HepG2 (cell line): ENCODE data around the gene CDK14. TPM values are rescaled to one million over a fixed set of nuclear protein-coding genes. Genes with fewer than 3 reads are reported as not detected.

Source experiments
- ATAC-seq: fragments of 200-7000 bp; cut with Tn5 transposase; 3 replicates; pipeline ENCODE4 v1.9.1; 2020; ENCODE audit warnings: mild to moderate bottlenecking, moderate library complexity
- BruUV-seq: library from RNA; stranded (reverse); fragments of 400-500 nt; replicated peaks from 2 replicates; lab custom pipeline; 2021; lab: Mats Ljungman, UMichigan
- CTCF ChIA-PET: fragments of 300-600 bp; formaldehyde crosslinking; extraction: SDS; loops from one replicate; lab custom pipeline; 2021; ENCODE audit warnings: low total read pairs, inconsistent platforms, low intra/inter-chr PET ratio; lab: Yijun Ruan, JAX
- POLR2A ChIA-PET: fragments of 350-600 bp; sonication (Branson Sonifier 250); formaldehyde crosslinking; loops from one replicate; lab custom pipeline; 2020; ENCODE audit warnings: antibody characterized with exemption, inconsistent platforms; lab: Yijun Ruan, JAX
- DNase-seq: peaks from one replicate; pipeline ENCODE4 v3.0.0-alpha.2; 2015; ENCODE audit warnings: low spot score
- FAIRE-seq: peaks from 3 replicates; lab custom pipeline; 2011; peaks lifted over from hg19 to GRCh38; lab: Jason Lieb, UNC
- H2AFZ ChIP-seq: one replicate; pipeline ENCODE4 v1.6.1; 2011; ENCODE audit warnings: low read length, inconsistent platforms
- H3K27ac ChIP-seq: fragments of 300-600 bp; 3 replicates; pipeline ENCODE4 v1.8.0; 2011; ENCODE audit warnings: mixed run types, mild to moderate bottlenecking, mixed read lengths, low read length, inconsistent platforms; ENCODE audit not compliant: insufficient read depth; ENCODE audit errors: extremely low read length
- H3K27me3 ChIP-seq, 2 experiments: fragments of 200-600 bp in 1 of 2; 2 replicates in 1 of 2; 3 replicates in 1 of 2; pipeline versions ENCODE4 v1.6.0 to v1.8.0; 2011; ENCODE audit warnings: low read length in 2 of 2, mild to moderate bottlenecking in 2 of 2, moderate library complexity in 2 of 2, inconsistent platforms in 1 of 2; ENCODE audit not compliant: insufficient read depth in 2 of 2, control insufficient read depth in 1 of 2
- H3K36me3 ChIP-seq, 2 experiments: fragments of 200-600 bp in 1 of 2; replicated peaks in 1 of 2; 2 replicates in 1 of 2; 3 replicates in 1 of 2; pipeline versions ENCODE4 v1.5.1 to v1.8.0; 2011; ENCODE audit warnings: low read length in 2 of 2, inconsistent platforms in 1 of 2; ENCODE audit not compliant: insufficient read depth in 2 of 2, control insufficient read depth in 1 of 2
- H3K4me1 ChIP-seq: 2 replicates; pipeline ENCODE4 v1.5.1; 2012; ENCODE audit warnings: low read length, inconsistent platforms; ENCODE audit not compliant: insufficient read depth
- H3K4me2 ChIP-seq: 2 replicates; pipeline ENCODE4 v1.6.0; 2011; ENCODE audit warnings: low read depth, low read length, inconsistent platforms
- H3K4me3 ChIP-seq, 3 experiments: fragments of 200-600 bp in 1 of 3; sonication (generic), shearing (Covaris generic) in 1 of 3; replicated peaks in 1 of 3; 2 replicates each; pipeline ENCODE4 v1.5.1; 2011 to 2016; ENCODE audit warnings: low read length in 3 of 3, inconsistent platforms in 2 of 3, low read depth in 2 of 3, mild to moderate bottlenecking in 2 of 3, control low read depth in 1 of 3, mixed read lengths in 1 of 3; ENCODE audit not compliant: insufficient read depth in 1 of 3
- H3K79me2 ChIP-seq: one replicate; pipeline ENCODE4 v1.6.1; 2011; ENCODE audit warnings: low read length, inconsistent platforms; ENCODE audit not compliant: insufficient read depth
- H3K9ac ChIP-seq: 2 replicates; pipeline ENCODE4 v1.6.0; 2011; ENCODE audit warnings: mild to moderate bottlenecking, low read depth, low read length, inconsistent platforms; ENCODE audit not compliant: insufficient read depth
- H3K9me3 ChIP-seq: 2 replicates; pipeline ENCODE4 v1.5.1; 2012; ENCODE audit warnings: mild to moderate bottlenecking, low read length
- H4K20me1 ChIP-seq: 2 replicates; pipeline ENCODE4 v1.6.0; 2011; ENCODE audit warnings: inconsistent platforms, mild to moderate bottlenecking, low read length, moderate library complexity; ENCODE audit not compliant: insufficient read depth
- ATM ChIP-seq: fragments of 450-650 bp; IDR thresholded peaks from 2 replicates; pipeline ENCODE4 v1.7.1; 2017; ENCODE audit warnings: mild to moderate bottlenecking, borderline replicate concordance
- CTCF ChIP-seq: sonication (generic); formaldehyde crosslinking; IDR thresholded peaks from 2 replicates; pipeline ENCODE4 v1.5.0; 2020; ENCODE audit warnings: mild to moderate bottlenecking, missing genetic modification reagents, moderate library complexity
- KDM5B ChIP-seq: sonication (generic); formaldehyde crosslinking; IDR thresholded peaks from 2 replicates; pipeline ENCODE4 v1.4.0; 2020; ENCODE audit warnings: missing genetic modification reagents, mild to moderate bottlenecking, borderline replicate concordance
- NFE2L2 ChIP-seq: fragments of 150-350 bp; IDR thresholded peaks from 2 replicates; pipeline ENCODE4 v1.6.1; 2014; ENCODE audit warnings: low read length
- NFRKB ChIP-seq: fragments of 450-650 bp; IDR thresholded peaks from 2 replicates; pipeline ENCODE4 v1.6.1; 2017
- ONECUT2 ChIP-seq: sonication (generic); formaldehyde crosslinking; IDR thresholded peaks from 2 replicates; pipeline ENCODE4 v1.4.0; 2020; ENCODE audit warnings: missing genetic modification reagents
- SALL2 ChIP-seq: sonication (generic); formaldehyde crosslinking; IDR thresholded peaks from 2 replicates; pipeline ENCODE4 v1.8.1; 2023; ENCODE audit warnings: mild to moderate bottlenecking, missing genetic modification reagents, inconsistent platforms
- SAP130 ChIP-seq: IDR thresholded peaks from 2 replicates; pipeline ENCODE4 v1.6.1; 2016; ENCODE audit warnings: low read depth
- TBP ChIP-seq: sonication (generic); formaldehyde crosslinking; IDR thresholded peaks from 2 replicates; pipeline ENCODE4 v1.5.0; 2020; ENCODE audit warnings: missing genetic modification reagents
- ZBTB49 ChIP-seq: sonication (generic); formaldehyde crosslinking; IDR thresholded peaks from 2 replicates; pipeline ENCODE4 v1.4.0; 2020; ENCODE audit warnings: missing genetic modification reagents, borderline replicate concordance
- ZFP37 ChIP-seq: sonication (generic); formaldehyde crosslinking; IDR thresholded peaks from 2 replicates; pipeline ENCODE4 v1.4.0; 2020; ENCODE audit warnings: missing genetic modification reagents, borderline replicate concordance
- ZNF138 ChIP-seq: sonication (generic); formaldehyde crosslinking; IDR thresholded peaks from 2 replicates; pipeline ENCODE4 v1.5.0; 2020; ENCODE audit warnings: mild to moderate bottlenecking, low read depth, missing genetic modification reagents
- ZNF142 ChIP-seq: sonication (generic); formaldehyde crosslinking; IDR thresholded peaks from 2 replicates; pipeline ENCODE4 v1.4.0; 2020; ENCODE audit warnings: missing genetic modification reagents
- ZNF572 ChIP-seq: sonication (generic); formaldehyde crosslinking; IDR thresholded peaks from 2 replicates; pipeline ENCODE4 v1.5.1; 2020; ENCODE audit warnings: mild to moderate bottlenecking, missing genetic modification reagents
- ZNF747 ChIP-seq: sonication (generic); formaldehyde crosslinking; IDR thresholded peaks from 2 replicates; pipeline ENCODE4 v1.8.1; 2023; ENCODE audit warnings: missing genetic modification reagents, mild to moderate bottlenecking, borderline replicate concordance
- ZNF749 ChIP-seq: sonication (generic); formaldehyde crosslinking; IDR thresholded peaks from 2 replicates; pipeline ENCODE4 v1.8.0; 2022; ENCODE audit warnings: mild to moderate bottlenecking, missing genetic modification reagents, moderate library complexity, borderline replicate concordance
- ZNF780A ChIP-seq: sonication (generic); formaldehyde crosslinking; IDR thresholded peaks from 2 replicates; pipeline ENCODE4 v1.8.0; 2022; ENCODE audit warnings: mild to moderate bottlenecking, missing genetic modification reagents, moderate library complexity
- WGBS: methylation state at CpG from one replicate; pipeline ENCODE4 v1.1.6; 2017; ENCODE audit warnings: low lambda C conversion rate; 5-methylcytosine and 5-hydroxymethylcytosine counted together
- in situ Hi-C: cut with HindIII; loops from 2 replicates; pipeline ENCODE4 v1.10.0; 2017; ENCODE audit warnings: low pct_unique_long_range_greater_than_20kb; ENCODE audit not compliant: extremely low pct_ligation_motif_present
- intact Hi-C: fragments of 100-400 bp; cut with micrococcal nuclease; formaldehyde crosslinking; loops from one replicate; pipeline ENCODE4 v1.10.0; 2022; ENCODE audit not compliant: unreplicated experiment
- polyA plus RNA-seq, 8 experiments: library from polyadenylated mRNA; depleted of rRNA in 3 of 8; stranded (reverse) in 7 of 8; unstranded in 1 of 8; fragments of >200 nt; fragmentation: Illumina TruSeq in 4 of 8; extraction: Trizol in 4 of 8; gene quantifications; 2 replicates each; pipeline versions ENCODE4 v1.2.1 to v1.2.3, GENCODE V29; 2011 to 2016; ENCODE audit warnings: low read depth in 4 of 8, missing spikeins in 1 of 8, mixed read lengths in 1 of 8; ENCODE audit not compliant: insufficient read depth in 1 of 8
- total RNA-seq, 5 experiments: library from RNA; depleted of rRNA; stranded (reverse); fragments of >200 nt; fragmentation: Illumina TruSeq; extraction: Trizol; gene quantifications; 2 replicates each; pipeline ENCODE4 v1.2.3, GENCODE V29; 2016; ENCODE audit warnings: low read depth in 1 of 5

CDK14 gene
- total and polyA plus RNA-seq, 2 of the 13 experiments (the other 11 are each of a cell fraction or from before 2014, with no cell fraction given) = 0.26 to 0.71 TPM

GRCh38 chr7:90713628-90714027 lies 117.5 kb downstream of the CDK14 start:
- POLR2A ChIA-PET = no interaction called here
- ATAC-seq = no peak
- TF ChIP-seq NFRKB (no peak), ZFP37 (CRISPR knock-in tag) (no peak), NFE2L2 (no peak), CTCF (CRISPR knock-in tag) (no peak), ZBTB49 (no peak), ZNF572 (CRISPR knock-in tag) (no peak), SALL2 (no peak), ZNF138 (CRISPR knock-in tag) (no peak), ZNF749 (CRISPR knock-in tag) (no peak), KDM5B (no peak), ATM (no peak), ONECUT2 (CRISPR knock-in tag) (no peak), ZNF780A (CRISPR knock-in tag) (no peak), SAP130 (CRISPR knock-in tag) (no peak), ZNF747 (CRISPR knock-in tag) (no peak), TBP (CRISPR knock-in tag) (no peak), ZNF142 (CRISPR knock-in tag) (no peak)

More at GRCh38 chr7:90713628-90714027, 117.5 kb downstream of the CDK14 start:
- Histone ChIP-seq H4K20me1 (no peaks in the 10 kb centered on the region), H3K4me1 (peaks cover 18% of the 10 kb centered on the region), H2AFZ (no peak overlapping the region), H3K9me3 (no peaks in the 10 kb centered on the region), H3K4me2 (no peak overlapping the region), H3K27ac (no peak overlapping the region), H3K27me3 (no peaks in the 10 kb centered on the region), H3K9ac (no peak overlapping the region), H3K36me3 (no peaks in the 10 kb centered on the region), H3K4me3 (no peak overlapping the region), H3K79me2 (no peaks in the 10 kb centered on the region)
- 0% methylated on average over 1 of the region's 1 CpG for WGBS
- CTCF ChIA-PET = no interaction called here
- no peak for DNase-seq
- FAIRE-seq = no peak
- in situ Hi-C loops = loop anchor here (25.0 kb wide), 1 partner anchor 299 kb away; no protein-coding TSS in a partner anchor
- intact Hi-C loops = no loop called here
- no TSS peak for BruUV-seq
